Epithelial cell of esophagus (primary cell): ENCODE data around the gene PHF21B.

Experiments used
- DNase-seq: peaks from one replicate; pipeline ENCODE4 v3.0.0; 2010; ENCODE audit warnings: low read depth
- H3K4me3 ChIP-seq: 2 replicates; pipeline ENCODE4 v1.5.1; 2011; ENCODE audit warnings: mild to moderate bottlenecking, low read length, control low read depth
- CTCF ChIP-seq: IDR thresholded peaks from 2 replicates; pipeline ENCODE4 v1.5.1; 2011; ENCODE audit warnings: low read depth, mild to moderate bottlenecking, low read length, control low read depth, inconsistent platforms; ENCODE audit not compliant: insufficient read depth; ENCODE audit errors: missing control alignments

Gene PHF21B

GRCh38 chr22:45034821-45035220 is 25.0 kb upstream of the PHF21B start:
- H3K4me3 ChIP-seq, result no peak overlapping the region
- no peak for DNase-seq
- TF ChIP-seq CTCF, result no peak

GRCh38 chr22:45034156-45034555 is 24.4 kb upstream of the PHF21B start:
- no peak overlapping the region for H3K4me3 ChIP-seq
- no peak for TF ChIP-seq CTCF
- DNase-seq, result no peak

- no peak for DNase-seq
- H3K4me3 ChIP-seq, result no peak overlapping the region
- no peak for TF ChIP-seq CTCF
These were observed 23.3 kb upstream of the PHF21B start for GRCh38 chr22:45033136-45033535.

GRCh38 chr22:45031629-45032403 is 22.0 kb upstream of the PHF21B start:
- H3K4me3 ChIP-seq, result no peak overlapping the region
- no peak for TF ChIP-seq CTCF
- DNase-seq, result no peak

GRCh38 chr22:45029501-45029900 is 19.7 kb upstream of the PHF21B start:
- no peak for DNase-seq
- H3K4me3 ChIP-seq, result no peak overlapping the region
- TF ChIP-seq CTCF, result no peak

GRCh38 chr22:45026511-45026910 is 16.7 kb upstream of the PHF21B start:
- DNase-seq, result no peak
- TF ChIP-seq CTCF, result no peak
- no peak overlapping the region for H3K4me3 ChIP-seq

- DNase-seq, result no peak
- TF ChIP-seq CTCF, result no peak
These were observed 13.6 kb upstream of the PHF21B start for GRCh38 chr22:45023431-45023830.

More at GRCh38 chr22:45023431-45023830, 13.6 kb upstream of the PHF21B start:
- no peak overlapping the region for H3K4me3 ChIP-seq
